Activated naive CD8-positive, alpha-beta T cell (primary cell): ENCODE data around the gene CHD6.

Experiments used
- H3K27ac Mint-ChIP-seq: one replicate; pipeline ENCODE4 v1.8.0; 2021; ENCODE audit warnings: mixed read lengths
- H3K27me3 Mint-ChIP-seq: one replicate; pipeline ENCODE4 v1.8.0; 2021; ENCODE audit warnings: mixed read lengths
- H3K36me3 Mint-ChIP-seq: one replicate; pipeline ENCODE4 v1.8.0; 2021; ENCODE audit warnings: mixed read lengths
- H3K4me1 Mint-ChIP-seq: one replicate; pipeline ENCODE4 v1.8.0; 2021; ENCODE audit warnings: low read depth, mixed read lengths
- H3K4me3 Mint-ChIP-seq: one replicate; pipeline ENCODE4 v1.8.0; 2021; ENCODE audit warnings: mild to moderate bottlenecking, mixed read lengths
- H3K9me3 Mint-ChIP-seq: one replicate; pipeline ENCODE4 v1.8.0; 2021; ENCODE audit warnings: low read depth, mixed read lengths

CHD6 gene

DNA sequence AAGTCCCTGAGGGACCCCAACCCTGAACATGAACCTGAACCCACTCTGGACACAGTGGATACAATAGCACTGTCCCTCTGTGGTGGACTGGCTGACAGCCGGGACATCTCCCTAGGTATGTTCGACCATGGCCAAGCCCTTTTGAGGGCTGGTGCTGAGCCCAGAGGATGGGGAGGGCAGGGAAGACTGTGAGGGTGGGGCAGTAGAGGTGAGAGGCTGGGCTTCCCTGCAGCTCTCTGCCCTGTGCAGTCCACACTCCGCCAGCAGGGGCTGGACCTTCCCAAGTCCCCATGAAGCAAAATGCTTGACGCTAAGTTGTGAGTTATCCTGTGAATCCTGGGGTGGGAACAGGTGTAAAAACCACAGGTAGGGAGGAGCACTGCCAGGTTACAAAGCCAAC lies 266.1 kb downstream of the CHD6 start:
- Mint-ChIP-seq H3K9me3 (no peaks in the 10 kb centered on the region), H3K27ac (no peak overlapping the region), H3K36me3 (no peaks in the 10 kb centered on the region), H3K27me3 (no peaks in the 10 kb centered on the region), H3K4me1 (no peaks in the 10 kb centered on the region), H3K4me3 (no peak overlapping the region)
